Naive thymus-derived CD4-positive, alpha-beta T cell (primary cell): Measurements from ENCODE around the gene CTXND2. TPM values are rescaled to one million over a fixed set of nuclear protein-coding genes. Genes with fewer than 3 reads are reported as not detected.
A peak's percentile ranks its signal among the peaks of the same experiment; 100 is the strongest.

ENCODE experiments used
- ATAC-seq: fragments of 150-1000 bp; cut with Tn5 transposase; 2 replicates; pipeline ENCODE4 v1.10.0; 2021; ENCODE audit warnings: mild to moderate bottlenecking, moderate library complexity
- CTCF ChIA-PET: fragments of 350-600 bp; sonication (Branson Sonifier 250); formaldehyde crosslinking; loops from one replicate; lab custom pipeline; 2021; ENCODE audit warnings: antibody characterized with exemption; lab: Charles Lee
- POLR2A ChIA-PET: fragments of 350-600 bp; sonication (Branson Sonifier 250); formaldehyde crosslinking; loops from one replicate; lab custom pipeline; 2021; ENCODE audit warnings: antibody characterized with exemption, inconsistent platforms; lab: Charles Lee
- DNase-seq, 9 donors: peaks; one replicate each; pipeline versions ENCODE4 v3.0.0 to v3.0.0-alpha.2; 2020 to 2022; ENCODE audit warnings: mixed read lengths in 1 of 9
- H3K27ac ChIP-seq: one replicate; pipeline ENCODE4 v1.7.0; 2013; ENCODE audit warnings: mild to moderate bottlenecking, low read depth, low read length, moderate library complexity
- H3K27me3 ChIP-seq, 2 donors: one replicate each; pipeline ENCODE4 v1.7.0; 2013; ENCODE audit warnings: low read length in 2 of 2, mild to moderate bottlenecking in 2 of 2, moderate library complexity in 2 of 2; ENCODE audit not compliant: control insufficient read depth in 2 of 2, insufficient read depth in 2 of 2
- H3K36me3 ChIP-seq, 3 experiments: 1 replicate in 2 of 3; 2 replicates in 1 of 3; pipeline ENCODE4 v1.7.0; 2013; ENCODE audit warnings: low read length in 3 of 3, mild to moderate bottlenecking in 3 of 3, moderate library complexity in 1 of 3; ENCODE audit not compliant: insufficient read depth in 3 of 3, control insufficient read depth in 2 of 3
- H3K4me1 ChIP-seq, 2 donors: one replicate each; pipeline ENCODE4 v1.7.0; 2013; ENCODE audit warnings: low read length in 2 of 2, mild to moderate bottlenecking in 2 of 2, moderate library complexity in 1 of 2; ENCODE audit not compliant: control insufficient read depth in 2 of 2, insufficient read depth in 2 of 2
- H3K4me3 ChIP-seq: 2 replicates; pipeline ENCODE4 v1.7.0; 2013; ENCODE audit warnings: mild to moderate bottlenecking, low read length
- H3K9me3 ChIP-seq, 3 experiments: 1 replicate in 2 of 3; 2 replicates in 1 of 3; pipeline ENCODE4 v1.7.0; 2013; ENCODE audit warnings: low read length in 3 of 3; ENCODE audit not compliant: control insufficient read depth in 2 of 3
- H3K27ac Mint-ChIP-seq, 9 donors: one replicate each; pipeline ENCODE4 v1.8.0; 2020 to 2022; ENCODE audit warnings: mixed read lengths in 9 of 9, mild to moderate bottlenecking in 8 of 9, moderate library complexity in 5 of 9, inconsistent platforms in 2 of 9
- H3K27me3 Mint-ChIP-seq, 5 donors: one replicate each; pipeline ENCODE4 v1.8.0; 2021 to 2022; ENCODE audit warnings: mixed read lengths in 5 of 5, mild to moderate bottlenecking in 1 of 5
- H3K36me3 Mint-ChIP-seq, 5 donors: one replicate each; pipeline ENCODE4 v1.8.0; 2020 to 2022; ENCODE audit warnings: mixed read lengths in 5 of 5, mild to moderate bottlenecking in 3 of 5, inconsistent platforms in 1 of 5
- H3K4me1 Mint-ChIP-seq, 7 donors: one replicate each; pipeline ENCODE4 v1.8.0; 2020 to 2022; ENCODE audit warnings: mixed read lengths in 7 of 7, mild to moderate bottlenecking in 3 of 7, inconsistent platforms in 1 of 7
- H3K4me3 Mint-ChIP-seq, 10 donors: one replicate each; pipeline ENCODE4 v1.8.0; 2020 to 2022; ENCODE audit warnings: mild to moderate bottlenecking in 10 of 10, mixed read lengths in 10 of 10, moderate library complexity in 6 of 10, inconsistent platforms in 2 of 10
- H3K9me3 Mint-ChIP-seq, 11 donors: one replicate each; pipeline ENCODE4 v1.8.0; 2020 to 2022; ENCODE audit warnings: mixed read lengths in 11 of 11, mild to moderate bottlenecking in 4 of 11, inconsistent platforms in 1 of 11, moderate library complexity in 1 of 11
- intact Hi-C, 2 donors: fragments of 100-400 bp; cut with micrococcal nuclease; formaldehyde crosslinking; loops; one replicate each; pipeline ENCODE4 v1.15.1; 2023
- polyA plus RNA-seq, 2 donors: library from polyadenylated mRNA; unstranded; fragments of 300-500 nt; fragmentation: Illumina TruSeq; gene quantifications; one replicate each; pipeline ENCODE4 v1.2.3, GENCODE V29; 2021
- total RNA-seq, 6 experiments: library from RNA in 5 of 6; stranded (reverse) in 5 of 6; gene quantifications; 1 replicate in 5 of 6; 2 replicates in 1 of 6; pipeline ENCODE4 v1.2.3 and lab custom pipeline; 2021 to 2026

The CTXND2 gene
- total and polyA plus RNA-seq, 7 experiments from 2014 or later = not detected

GRCh38 chr1:150872572-150872971, 14.4 kb upstream of the CTXND2 start:
- H3K4me3 ChIP-seq = no peak overlapping the region
- H3K27ac ChIP-seq = no peak overlapping the region
- ChIA-PET POLR2A (no interaction called here), CTCF (no interaction called here)
- no peaks in the 10 kb centered on the region for H3K9me3 ChIP-seq
- peak overlapping the region in 1 of 10 donors; percentile 31 for H3K4me3 Mint-ChIP-seq
- H3K36me3 ChIP-seq = peaks cover 0 to 5% (median 0%) of the 10 kb centered on the region in 3 experiments
- H3K27me3 ChIP-seq = no peaks in the 10 kb centered on the region
- H3K4me1 Mint-ChIP-seq = peaks cover 27 to 70% (median 60%) of the 10 kb centered on the region in 7 donors
- no peaks in the 10 kb centered on the region for H3K27me3 Mint-ChIP-seq
- H3K27ac Mint-ChIP-seq = peak overlapping the region in 4 of 9 donors; percentile 42 to 67 (median 50)
- peaks cover 3 to 19% of the 10 kb centered on the region in 2 donors for H3K4me1 ChIP-seq
- peaks cover 0 to 9% (median 0%) of the 10 kb centered on the region in 11 donors for H3K9me3 Mint-ChIP-seq
- ATAC-seq (no peak), DNase-seq (no peak)
- intact Hi-C loops = no loop called here
- peaks cover 6 to 33% (median 20%) of the 10 kb centered on the region in 5 donors for H3K36me3 Mint-ChIP-seq

DNA sequence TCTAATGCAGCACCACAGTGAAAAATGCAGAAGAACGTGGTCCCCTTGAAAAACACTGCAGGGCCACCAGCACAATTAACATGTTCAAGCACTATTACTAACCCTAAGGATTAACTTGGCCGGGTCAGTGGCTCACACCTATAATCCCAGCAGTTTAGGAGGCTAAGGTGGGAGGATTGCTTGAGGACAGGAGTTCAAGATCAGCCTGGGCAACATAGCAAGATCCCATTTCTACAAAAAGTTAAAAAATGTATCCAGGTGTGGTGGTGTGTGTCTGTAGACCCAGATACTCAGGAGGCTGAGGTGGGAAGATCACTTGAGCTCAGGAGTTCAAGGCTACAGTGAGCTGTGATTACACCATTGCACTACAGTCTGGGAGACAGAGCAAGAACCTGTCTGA, 13.4 kb upstream of the CTXND2 start:
- H3K4me3 Mint-ChIP-seq = peak overlapping the region in 2 of 10 donors; percentile 5 to 9
- CTCF ChIA-PET = no interaction called here
- no peaks in the 10 kb centered on the region for H3K9me3 ChIP-seq

GRCh38 chr1:150874455-150875196, 12.3 kb upstream of the CTXND2 start:
- no peaks in the 10 kb centered on the region for H3K27me3 Mint-ChIP-seq

More for the DNA sequence above, 13.4 kb upstream of the CTXND2 start:
- Histone ChIP-seq H3K4me1 (peaks cover 0 to 19% of the 10 kb centered on the region in 2 donors), H3K36me3 (peaks cover 0 to 5% (median 0%) of the 10 kb centered on the region in 3 experiments), H3K27me3 (no peaks in the 10 kb centered on the region), H3K4me3 (no peak overlapping the region), H3K27ac (no peak overlapping the region)
- intact Hi-C loops = no loop called here
- Mint-ChIP-seq H3K36me3 (peaks cover 0 to 23% (median 12%) of the 10 kb centered on the region in 5 donors), H3K4me1 (peaks cover 18 to 61% (median 50%) of the 10 kb centered on the region in 7 donors), H3K27me3 (no peaks in the 10 kb centered on the region), H3K27ac (peak overlapping the region in 2 of 9 donors; percentile 28 to 95), H3K9me3 (no peaks in the 10 kb centered on the region)
- no peak for DNase-seq
- no peak for ATAC-seq
- POLR2A ChIA-PET = no interaction called here

DNA sequence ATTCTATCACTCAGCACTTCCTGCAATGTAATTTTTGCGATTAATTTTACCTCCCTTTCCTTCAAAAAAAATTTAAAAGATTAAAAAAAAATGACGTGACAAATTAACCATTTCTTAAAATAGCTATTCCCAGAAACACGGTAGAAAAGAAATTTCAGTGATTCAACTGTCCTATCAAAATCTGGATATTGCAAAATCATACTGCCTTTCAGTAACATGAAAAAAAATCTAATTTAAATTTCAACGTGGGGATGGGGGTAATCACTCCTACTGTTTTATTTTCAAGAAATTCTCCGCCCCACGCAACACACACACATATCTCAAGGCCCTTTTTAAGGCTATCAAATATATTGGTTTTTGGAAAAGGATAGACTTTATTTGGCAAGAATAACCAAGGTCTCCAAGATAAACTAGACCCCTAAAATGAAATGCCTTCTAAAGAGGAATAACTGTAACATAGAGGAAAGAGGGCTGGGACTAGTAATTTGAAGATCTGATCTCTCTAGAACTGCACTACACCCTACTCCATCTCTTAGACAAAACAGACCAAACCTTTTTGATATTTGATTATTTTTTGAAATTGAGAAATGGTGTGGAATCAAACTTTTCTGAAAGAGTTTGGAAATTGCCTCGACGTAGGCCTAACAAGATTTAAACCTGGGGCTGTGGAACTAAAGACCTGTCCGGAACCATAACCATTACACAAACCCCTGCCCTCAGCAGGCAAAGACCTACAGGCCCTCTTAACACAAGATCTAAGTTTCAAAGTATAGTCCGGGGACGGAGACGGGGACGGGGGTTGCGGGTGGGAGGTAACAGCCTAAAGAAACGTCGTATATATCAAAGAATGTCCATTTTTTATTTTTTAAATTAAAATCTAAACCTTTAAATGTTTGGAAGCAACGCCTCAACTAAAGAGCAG, 11.5 kb upstream of the CTXND2 start:
- ChIA-PET POLR2A (interaction anchor here (0.6 to 1.4 kb wide), 2 partner anchors 16 to 989 kb away, joined by 3 read pairs; a partner anchor contains a TSS), CTCF (no interaction called here)
- H3K4me3 Mint-ChIP-seq = peak overlapping the region; percentile 87 to 96 (median 95)
- H3K9me3 Mint-ChIP-seq = no peaks in the 10 kb centered on the region
- DNase-seq (peak in 3 of 9 donors; percentile 7 to 24 (median 8)), ATAC-seq (no peak)
- H3K36me3 Mint-ChIP-seq = peaks cover 0 to 17% (median 8%) of the 10 kb centered on the region in 5 donors
- no peaks in the 10 kb centered on the region for H3K27me3 ChIP-seq
- no peaks in the 10 kb centered on the region for H3K9me3 ChIP-seq
- H3K27ac Mint-ChIP-seq = peak overlapping the region; percentile 89 to 97 (median 94)
- peak overlapping the region; percentile 83 for H3K27ac ChIP-seq
- H3K4me3 ChIP-seq = peak overlapping the region; percentile 68
- peaks cover 0 to 5% (median 0%) of the 10 kb centered on the region in 3 experiments for H3K36me3 ChIP-seq
- peaks cover 0 to 19% of the 10 kb centered on the region in 2 donors for H3K4me1 ChIP-seq
- intact Hi-C loops = loop anchor here (1.0 to 5.0 kb wide), 15 partner anchors 10 to 639 kb away; partner anchors contain the start of genes ENSA (in 2 of the 2), GOLPH3L (in 2 of the 2), SETDB1 (in 2 of the 2) and ANP32E (in 1 of the 2)
- no peaks in the 10 kb centered on the region for H3K27me3 Mint-ChIP-seq
- peaks cover 13 to 51% (median 40%) of the 10 kb centered on the region in 7 donors for H3K4me1 Mint-ChIP-seq

More at GRCh38 chr1:150874455-150875196, 12.3 kb upstream of the CTXND2 start:
- ChIA-PET CTCF (no interaction called here), POLR2A (interaction anchor here (0.5 to 0.6 kb wide), 2 partner anchors 385 to 988 kb away, joined by 3 read pairs; a partner anchor contains a TSS)
- Mint-ChIP-seq H3K36me3 (peaks cover 0 to 22% (median 11%) of the 10 kb centered on the region in 5 donors), H3K9me3 (no peaks in the 10 kb centered on the region), H3K4me3 (peak overlapping the region; percentile 87 to 96 (median 95)), H3K4me1 (peaks cover 17 to 58% (median 45%) of the 10 kb centered on the region in 7 donors), H3K27ac (peak overlapping the region; percentile 33 to 95 (median 92))
- no peaks in the 10 kb centered on the region for H3K9me3 ChIP-seq
- intact Hi-C loops = loop anchor here in 1 of 2 donors (5.0 kb wide), 1 partner anchor 312 kb away; no protein-coding TSS in a partner anchor
- DNase-seq (no peak), ATAC-seq (no peak)
- H3K4me3 ChIP-seq = no peak overlapping the region
- H3K27ac ChIP-seq = peak overlapping the region; percentile 83
- peaks cover 0 to 5% (median 0%) of the 10 kb centered on the region in 3 experiments for H3K36me3 ChIP-seq
- peaks cover 0 to 19% of the 10 kb centered on the region in 2 donors for H3K4me1 ChIP-seq
- no peaks in the 10 kb centered on the region for H3K27me3 ChIP-seq

DNA sequence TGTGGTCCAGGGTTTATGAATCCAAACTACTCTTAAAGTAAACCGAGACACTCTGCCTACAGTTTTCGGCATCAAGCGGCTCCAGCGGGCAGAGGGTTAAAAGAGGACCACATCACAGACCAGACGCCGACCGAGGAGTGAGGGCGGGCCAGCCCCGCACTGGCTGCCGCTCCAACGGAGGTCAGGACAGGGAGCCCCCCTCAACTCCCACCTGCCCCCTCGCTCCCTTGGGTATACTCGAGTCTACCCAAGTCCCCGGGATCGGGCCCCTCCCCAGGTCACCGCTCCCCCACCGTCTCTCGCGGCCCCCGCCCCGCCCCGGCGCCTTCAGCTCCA, 10.8 kb upstream of the CTXND2 start:
- ChIA-PET POLR2A (interaction anchor here (1.0 to 1.4 kb wide), 2 partner anchors 15 to 50 kb away, joined by 3 to 6 read pairs; partner anchors contain the start of gene SETDB1), CTCF (no interaction called here)
- Mint-ChIP-seq H3K27me3 (no peaks in the 10 kb centered on the region), H3K36me3 (peaks cover 0 to 15% (median 8%) of the 10 kb centered on the region in 5 donors), H3K4me3 (peak overlapping the region; percentile 87 to 96 (median 95)), H3K27ac (peak overlapping the region; percentile 89 to 97 (median 94)), H3K4me1 (peaks cover 13 to 45% (median 37%) of the 10 kb centered on the region in 7 donors), H3K9me3 (no peaks in the 10 kb centered on the region)
- intact Hi-C loops = loop anchor here (1.0 to 5.0 kb wide), 15 partner anchors 11 to 640 kb away; partner anchors contain the start of genes ENSA (in 2 of the 2), GOLPH3L (in 2 of the 2), SETDB1 (in 2 of the 2) and ANP32E (in 1 of the 2)
- Histone ChIP-seq H3K27me3 (no peaks in the 10 kb centered on the region), H3K27ac (peak overlapping the region; percentile 83), H3K4me3 (peak overlapping the region; percentile 68), H3K4me1 (peaks cover 0 to 19% of the 10 kb centered on the region in 2 donors), H3K9me3 (no peaks in the 10 kb centered on the region), H3K36me3 (peaks cover 0 to 5% (median 0%) of the 10 kb centered on the region in 3 experiments)
- ATAC-seq (peak; percentile 50), DNase-seq (no peak)
